GM19397 (cell line): ENCODE data around the gene TUBB3.

Experiments
- ATAC-seq: cut with Tn5 transposase; IDR thresholded peaks from one replicate; pipeline ENCODE4 v1.9.1; 2021; ENCODE audit warnings: mild to moderate bottlenecking, moderate library complexity; ENCODE audit not compliant: unreplicated experiment

The TUBB3 gene

DNA sequence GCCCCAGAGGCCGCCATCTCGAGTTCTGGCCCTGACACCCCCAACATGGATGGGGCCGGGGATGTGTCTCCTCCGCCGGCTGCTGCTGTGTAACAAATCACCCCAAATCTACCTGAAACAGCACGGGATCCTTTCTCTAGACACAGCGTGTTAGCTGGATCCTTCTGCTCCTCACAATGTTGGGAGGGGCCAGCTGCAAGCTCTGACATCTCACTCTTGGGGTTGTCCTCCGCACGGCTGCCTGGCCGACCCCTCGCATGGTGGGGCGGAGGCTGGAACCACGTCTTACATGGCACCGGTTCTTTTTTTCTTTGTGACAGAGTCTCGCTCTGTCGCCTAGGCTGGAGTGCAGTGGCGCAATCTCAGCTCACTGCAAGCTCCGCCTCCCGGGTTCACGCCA is 13.8 kb downstream of the TUBB3 start:
- no peak for ATAC-seq

DNA sequence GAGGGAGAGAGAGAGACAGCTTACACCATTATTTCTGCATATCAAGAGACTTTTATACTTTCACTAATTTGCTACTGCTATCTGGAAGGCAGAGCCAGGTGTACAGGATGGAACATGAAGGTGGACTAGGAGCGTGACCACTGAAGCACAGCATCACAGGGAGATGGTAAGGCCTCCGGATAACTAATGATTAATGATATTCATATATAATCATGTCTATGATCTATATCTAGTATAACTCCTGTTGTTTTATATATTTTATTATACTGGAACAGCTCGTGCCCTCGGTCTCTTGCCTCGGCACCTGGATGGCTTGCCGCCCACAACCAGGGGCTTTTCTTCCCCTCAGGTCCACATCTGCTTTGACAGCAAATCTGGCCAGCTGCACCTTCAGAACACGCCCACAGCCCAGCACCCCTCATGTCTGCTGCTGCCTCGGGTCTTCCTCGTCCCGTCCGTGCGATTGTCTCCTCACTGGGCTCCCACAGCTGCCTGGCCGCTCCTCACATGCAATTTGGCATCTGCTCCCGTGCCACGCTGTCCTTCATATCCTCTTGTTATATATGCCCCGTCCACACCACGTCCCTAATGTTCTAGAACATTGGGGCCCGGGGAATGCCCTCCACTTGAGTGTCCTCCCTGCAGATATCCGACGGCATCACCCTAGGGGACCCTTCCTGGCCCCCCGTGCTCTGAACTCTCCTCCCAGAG is 15.2 kb downstream of the TUBB3 start:
- no peak for ATAC-seq

DNA sequence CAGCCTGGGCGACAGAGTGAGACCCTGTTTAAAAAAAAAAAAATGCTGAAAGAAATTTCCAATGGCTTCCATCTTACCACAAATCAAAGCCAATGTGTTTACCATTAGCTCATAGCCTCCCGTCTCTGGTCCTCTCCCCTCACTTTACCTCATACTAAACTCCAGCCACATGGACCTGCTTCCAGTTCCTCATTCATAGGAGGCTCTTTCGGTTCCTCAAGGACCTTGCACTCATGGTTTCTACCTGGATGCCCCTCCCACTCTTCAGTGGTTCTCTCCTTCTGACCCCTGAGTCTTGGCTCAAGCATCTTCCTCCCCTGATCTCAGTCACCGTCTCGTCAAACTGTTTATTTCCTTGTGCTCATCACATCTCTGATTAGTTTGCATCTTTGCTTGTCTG is 21.6 kb downstream of the TUBB3 start:
- no peak for ATAC-seq

DNA sequence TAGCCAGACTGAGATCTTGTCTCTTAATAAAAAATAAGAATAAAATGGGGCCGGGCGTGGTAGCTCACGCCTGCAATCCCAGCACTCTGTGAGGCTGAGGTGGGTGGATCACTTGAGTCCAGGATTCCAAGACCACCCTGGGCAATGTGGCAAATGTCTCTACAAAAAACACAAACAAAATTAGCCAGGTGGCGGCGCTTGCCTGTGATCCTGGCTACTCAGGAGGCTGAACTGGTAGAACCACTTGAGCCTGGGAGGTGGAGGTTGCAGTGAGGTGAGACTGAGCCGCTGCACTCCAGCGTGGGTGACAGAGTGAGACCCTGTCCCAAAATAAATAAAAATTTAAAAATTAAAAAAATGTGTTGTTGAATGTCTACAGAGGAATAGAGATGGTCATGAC is 22.5 kb downstream of the TUBB3 start:
- no peak for ATAC-seq

DNA sequence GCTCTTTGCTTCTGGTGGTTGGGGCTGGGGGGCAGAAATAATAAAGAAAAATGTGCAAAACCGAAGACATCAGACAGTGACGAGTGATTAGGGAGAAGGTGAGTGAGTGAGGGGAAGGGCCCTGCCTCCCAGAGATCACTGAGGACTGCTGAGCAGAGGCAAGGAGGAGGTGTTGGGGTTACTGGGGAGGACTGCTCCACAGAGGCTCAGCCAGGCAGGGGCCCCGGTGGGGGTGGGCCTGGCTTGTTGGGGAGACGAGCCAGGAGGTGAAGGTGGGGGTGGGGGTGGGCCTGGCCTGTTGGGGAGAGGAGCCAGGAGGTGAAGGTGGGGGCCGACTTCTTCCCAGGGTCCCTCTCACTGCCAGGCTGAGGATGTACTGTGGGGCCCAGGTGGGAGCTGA is 23.4 kb downstream of the TUBB3 start:
- no peak for ATAC-seq

DNA sequence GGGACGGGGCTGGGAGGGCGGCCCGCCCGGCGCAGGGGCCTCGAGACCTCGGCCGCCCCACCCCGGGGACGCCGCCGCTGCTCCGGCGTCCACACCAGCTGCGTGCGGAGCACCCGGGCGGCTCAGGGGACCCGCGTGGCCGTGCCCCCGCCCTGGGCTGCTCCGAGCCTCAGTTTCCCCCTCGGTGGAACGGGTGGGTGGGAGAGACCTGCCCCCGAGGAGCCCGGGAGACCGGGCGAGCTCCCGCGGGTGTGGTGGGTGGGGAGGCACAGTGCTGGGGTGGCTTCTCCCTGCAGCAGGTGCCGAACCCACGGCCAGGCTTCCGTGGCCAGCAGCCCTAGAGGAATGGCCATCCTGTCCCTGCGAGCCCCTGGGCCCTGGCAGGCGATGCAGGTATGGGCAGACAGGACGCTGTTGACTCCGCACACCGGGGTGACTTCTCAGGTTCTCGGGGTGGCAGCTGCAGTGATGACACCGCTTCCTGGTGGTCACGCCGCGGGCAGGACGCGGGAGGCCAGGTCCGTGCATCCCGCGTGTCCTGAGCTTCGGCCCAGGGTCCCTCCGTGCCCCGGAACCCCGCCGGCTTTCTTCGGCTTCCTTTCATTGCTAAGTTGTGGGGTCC is 26.1 kb downstream of the TUBB3 start:
- ATAC-seq = no peak

DNA sequence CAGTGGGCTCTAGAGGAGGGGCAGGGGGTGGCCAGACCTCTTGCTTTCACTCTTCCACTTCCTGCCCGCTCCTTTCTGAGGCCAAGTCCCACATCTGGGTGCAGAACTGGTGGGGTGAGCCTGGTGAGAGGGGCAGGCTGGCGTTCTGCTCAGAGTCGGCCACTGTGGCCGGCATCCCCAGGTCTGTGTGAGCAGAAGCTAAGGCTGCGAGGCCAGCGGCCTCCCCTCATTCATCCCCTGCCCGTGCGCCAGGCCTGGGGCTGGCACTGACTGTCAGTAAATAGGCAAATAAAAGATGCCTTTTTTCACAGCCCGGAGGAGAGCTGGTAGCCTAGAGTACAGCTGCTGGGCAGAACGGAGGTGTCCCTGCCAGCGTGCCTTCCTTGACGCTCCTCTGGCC is 26.6 kb downstream of the TUBB3 start:
- ATAC-seq = no peak

DNA sequence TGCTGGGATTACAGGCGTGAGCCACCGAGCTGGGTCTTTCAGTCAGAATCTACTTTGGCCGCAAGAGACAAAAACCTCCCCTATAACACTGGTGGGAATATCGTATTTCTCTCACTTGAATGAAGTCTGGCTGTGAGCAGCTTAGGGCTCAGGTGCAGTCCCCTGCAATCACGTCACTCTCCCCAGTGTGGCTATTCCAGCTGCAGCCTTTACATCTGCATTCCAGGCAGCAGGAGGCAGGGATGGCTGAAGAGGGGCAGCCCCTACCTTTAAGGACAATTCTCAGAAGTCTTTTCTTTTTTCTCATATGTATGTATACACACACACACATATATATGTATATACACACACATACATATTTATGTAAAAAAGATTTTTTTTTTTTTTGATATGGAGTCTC is 28.4 kb downstream of the TUBB3 start:
- ATAC-seq = no peak

DNA sequence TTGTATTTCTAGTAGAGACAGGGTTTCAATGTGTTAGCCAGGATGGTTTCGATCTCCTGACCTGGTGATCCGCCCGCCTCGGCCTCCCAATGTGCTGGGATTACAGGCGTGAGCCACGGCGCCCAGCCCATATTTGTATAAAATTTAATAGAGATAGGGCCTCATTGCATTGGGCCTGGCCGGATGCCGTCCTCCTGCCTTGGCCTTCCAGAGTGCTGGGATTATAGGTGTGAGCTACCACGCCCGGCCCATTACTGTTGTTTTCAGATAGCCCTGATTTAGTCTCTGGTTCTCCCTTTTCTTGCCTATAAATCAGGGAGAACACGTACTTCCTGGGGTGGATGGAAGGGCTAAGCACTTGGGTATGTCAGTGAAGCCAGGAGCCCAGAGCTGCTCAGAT is 28.9 kb downstream of the TUBB3 start:
- no peak for ATAC-seq

DNA sequence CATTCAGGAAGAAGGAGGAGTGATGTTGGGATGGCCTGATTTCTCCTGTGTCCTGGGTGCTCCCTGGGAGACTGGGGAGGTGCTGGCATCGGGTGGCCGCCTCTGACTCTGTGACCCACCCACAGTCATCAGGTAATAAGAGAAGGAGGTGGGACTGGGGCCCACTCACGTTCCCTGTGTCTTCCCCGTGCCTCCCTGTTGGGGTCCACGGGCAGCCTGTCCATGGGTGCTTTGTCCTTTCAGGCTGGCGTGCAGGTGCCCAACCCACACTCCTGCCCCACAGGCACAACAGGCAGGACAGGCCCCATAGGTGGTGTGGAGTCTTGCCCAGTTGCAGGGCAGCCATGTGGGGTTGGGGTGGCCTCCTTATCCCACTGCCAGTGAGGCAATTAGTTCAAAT is 29.4 kb downstream of the TUBB3 start:
- ATAC-seq = no peak

DNA sequence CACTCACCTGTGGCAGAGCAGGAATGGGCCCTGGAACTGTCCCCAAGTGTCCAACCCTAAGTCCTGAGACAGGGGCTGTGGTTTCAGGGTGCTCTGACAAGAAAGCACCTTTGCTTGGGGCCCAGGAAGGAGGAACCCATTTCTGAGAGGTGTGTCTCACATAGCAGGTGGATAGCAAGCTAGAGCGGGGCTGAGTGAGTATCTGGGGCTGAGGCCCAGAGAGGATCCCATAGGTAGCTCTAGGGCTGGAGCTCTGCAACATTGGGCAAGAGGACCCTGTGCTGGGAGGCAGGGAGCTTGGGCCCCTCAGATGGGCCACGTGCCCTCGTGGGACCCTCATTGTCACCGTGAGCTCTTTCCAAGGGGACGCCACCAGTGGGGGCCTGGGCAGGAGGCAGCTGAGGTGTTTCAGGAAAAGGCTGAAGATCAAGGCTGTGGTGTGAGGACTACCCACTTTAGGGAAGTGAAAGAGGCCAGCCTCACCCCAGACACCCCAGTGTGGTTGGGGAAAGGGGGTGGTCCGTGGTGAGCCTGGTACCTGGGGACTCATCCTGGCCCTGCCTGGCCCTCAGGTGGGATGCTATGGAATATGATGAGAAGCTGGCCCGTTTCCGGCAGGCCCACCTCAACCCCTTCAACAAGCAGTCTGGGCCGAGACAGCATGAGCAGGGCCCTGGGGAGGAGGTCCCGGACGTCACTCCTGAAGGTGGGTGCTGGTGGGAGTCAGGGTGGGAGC is 30.7 kb downstream of the TUBB3 start:
- no peak for ATAC-seq

DNA sequence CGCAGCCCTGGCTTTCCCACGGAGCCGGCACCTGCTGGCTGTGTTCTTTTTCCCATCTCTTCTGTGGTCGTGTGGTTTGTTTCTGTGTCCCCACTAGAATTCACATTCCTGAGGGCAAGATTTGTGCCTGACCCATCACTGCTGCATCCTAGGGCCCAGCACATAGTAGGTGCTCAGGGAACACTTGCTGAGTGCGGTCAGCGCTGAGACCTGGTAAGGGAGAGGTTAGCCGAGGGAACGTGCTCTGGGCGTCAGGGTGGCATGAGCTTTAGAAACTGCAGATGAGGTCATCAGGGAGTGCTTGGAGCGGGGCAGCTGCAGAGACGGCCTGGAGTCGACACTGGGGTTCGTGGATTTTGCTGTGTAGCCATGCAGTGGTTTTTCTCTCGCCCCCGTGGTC is 31.3 kb downstream of the TUBB3 start:
- ATAC-seq = no peak

DNA sequence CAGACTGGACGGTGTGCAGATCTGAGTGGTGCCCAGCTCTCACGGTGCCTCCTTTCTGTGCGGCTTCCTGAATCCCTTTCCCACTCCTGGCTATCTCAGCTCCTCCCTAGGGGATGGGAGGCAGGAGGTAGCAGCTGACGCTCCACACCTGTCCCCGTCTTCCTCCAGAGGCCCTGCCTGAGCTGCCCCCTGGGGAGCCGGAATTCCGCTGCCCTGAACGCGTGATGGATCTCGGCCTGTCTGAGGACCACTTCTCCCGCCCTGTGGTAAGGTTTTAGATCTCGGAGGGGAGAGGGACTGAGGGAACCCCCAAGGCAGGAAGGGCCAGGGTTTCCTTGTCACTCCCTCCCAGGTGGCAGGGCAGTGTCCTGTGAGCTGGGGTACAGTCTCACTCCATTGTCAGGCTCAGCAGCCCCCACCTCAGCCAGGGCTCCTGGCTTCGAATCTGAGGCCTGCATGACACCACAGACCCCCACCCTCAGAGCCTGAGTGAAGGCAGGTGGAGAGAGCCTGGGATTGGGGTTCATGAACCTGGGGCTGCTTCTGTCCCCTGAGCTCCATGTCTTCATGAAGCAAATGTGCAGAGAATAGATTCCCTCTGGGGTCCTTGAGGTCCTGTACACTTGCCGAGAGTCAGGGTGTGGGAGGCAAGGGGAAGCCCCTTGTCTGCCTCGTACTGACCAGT is 32.0 kb downstream of the TUBB3 start:
- ATAC-seq = no peak

DNA sequence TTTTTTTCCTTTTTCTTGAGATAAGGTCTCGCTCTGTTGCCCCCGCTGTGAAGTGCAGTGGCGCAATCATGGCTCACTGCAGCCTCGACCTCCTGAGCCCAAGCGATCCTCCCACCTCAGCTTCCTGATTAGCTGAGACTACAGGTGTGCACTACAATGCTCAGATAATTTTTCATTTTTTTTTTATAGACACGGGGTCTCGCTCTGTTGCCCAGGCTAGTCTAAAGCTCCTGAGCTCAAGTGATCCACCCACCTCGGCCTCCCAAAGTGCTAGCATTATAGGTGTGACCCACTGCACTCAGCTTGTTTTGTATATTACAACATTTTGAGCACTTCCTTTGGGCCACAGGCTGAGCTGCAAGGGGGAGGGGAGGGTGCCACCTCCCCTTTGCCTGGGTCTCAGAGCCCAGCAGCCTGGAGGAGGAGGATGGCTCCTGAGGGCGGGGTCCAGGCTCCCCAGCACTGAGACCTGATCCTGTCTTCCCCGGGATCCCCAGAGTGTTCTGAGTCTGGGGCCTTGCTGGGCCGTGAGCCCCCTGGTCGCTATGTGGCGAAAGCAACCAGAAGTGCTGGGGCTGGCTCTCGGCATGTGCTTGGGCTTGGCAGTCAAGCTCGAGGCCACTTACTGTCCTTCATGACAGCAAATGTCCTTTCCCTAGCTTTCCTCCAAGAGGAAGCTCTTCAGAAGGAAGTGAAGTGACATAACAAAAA is 33.5 kb downstream of the TUBB3 start:
- ATAC-seq = no peak

DNA sequence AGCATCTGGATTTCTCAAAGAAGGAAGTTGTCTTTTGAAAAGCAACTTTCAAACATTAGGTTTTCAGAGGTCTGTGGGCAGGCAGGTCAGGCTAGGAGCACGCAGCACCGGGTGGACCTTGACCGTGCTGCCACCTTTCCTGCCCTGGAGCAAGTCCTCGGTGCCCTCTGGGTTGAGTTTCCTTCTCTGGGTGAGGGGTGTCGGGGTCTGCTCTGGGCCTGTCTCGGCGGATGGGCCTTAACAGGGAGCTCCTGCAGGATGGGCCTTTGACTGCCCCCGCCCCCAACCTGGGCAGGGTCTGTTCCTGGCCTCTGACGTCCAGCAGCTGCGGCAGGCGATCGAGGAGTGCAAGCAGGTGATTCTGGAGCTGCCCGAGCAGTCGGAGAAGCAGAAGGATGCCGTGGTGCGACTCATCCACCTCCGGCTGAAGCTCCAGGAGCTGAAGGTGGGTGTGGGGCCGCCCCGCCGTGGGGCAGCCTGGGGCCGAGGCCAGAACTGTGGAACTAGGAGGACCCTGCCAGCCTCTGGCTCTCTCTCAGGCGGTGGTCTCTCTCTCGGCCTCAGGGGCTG is 34.2 kb downstream of the TUBB3 start:
- ATAC-seq = no peak

DNA sequence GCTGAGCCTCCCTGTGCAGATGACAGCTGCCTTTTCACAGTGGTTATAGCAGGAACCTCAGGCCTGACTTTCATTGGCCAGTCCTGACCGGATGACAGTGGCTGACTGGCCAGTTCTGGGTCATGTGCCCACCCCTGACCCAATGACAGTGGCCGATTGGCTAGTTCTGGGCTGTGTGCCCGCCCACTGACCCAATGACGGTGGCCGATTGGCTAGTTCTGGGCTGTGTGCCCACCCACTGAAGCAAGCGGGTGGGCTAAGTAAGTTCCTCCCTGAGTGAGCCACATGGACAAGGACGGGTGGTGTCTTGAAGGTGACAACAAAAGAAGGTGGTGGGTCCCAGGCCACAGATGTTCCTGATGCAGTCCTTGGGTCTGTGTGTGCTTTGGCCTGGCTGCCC is 34.9 kb downstream of the TUBB3 start:
- no peak for ATAC-seq

DNA sequence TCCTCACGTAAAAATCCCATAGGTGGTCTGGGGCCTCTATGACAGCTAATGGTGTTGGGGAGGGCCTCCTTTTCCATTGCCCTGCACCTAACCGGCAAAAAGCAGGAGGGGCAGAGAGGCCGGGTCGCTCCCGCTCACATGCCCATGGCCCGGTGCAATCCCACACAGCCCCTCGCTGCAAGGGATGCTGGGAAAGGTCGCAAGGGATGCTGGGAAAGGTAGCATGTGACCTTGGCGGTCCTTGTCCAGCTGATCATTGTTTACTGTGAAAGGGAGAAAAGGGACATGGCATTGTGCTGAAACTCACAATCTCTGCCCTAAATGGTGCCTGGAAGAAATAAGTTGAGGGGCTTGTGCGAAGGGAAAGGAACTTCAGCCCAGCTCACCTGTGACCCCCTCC is 35.5 kb downstream of the TUBB3 start:
- no peak for ATAC-seq

DNA sequence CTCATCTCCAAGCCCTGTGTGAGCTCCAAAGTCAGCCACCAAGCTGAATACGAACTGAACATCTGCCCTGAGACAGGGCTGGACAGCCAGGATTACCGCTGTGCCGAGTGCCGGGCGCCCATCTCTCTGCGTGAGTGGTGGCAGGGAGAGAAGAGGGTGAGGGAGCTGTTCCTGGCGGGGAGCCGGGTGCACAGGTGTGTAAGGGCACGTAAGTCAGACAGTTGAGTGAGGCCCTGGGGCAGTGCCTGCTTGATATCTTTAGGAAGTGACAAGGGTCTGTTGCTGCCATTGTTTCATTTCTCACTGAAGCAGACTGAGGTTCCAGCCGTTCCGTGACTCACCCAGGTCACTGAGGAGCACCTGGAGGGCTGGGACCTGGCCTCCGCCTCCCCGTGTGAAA is 37.8 kb downstream of the TUBB3 start:
- no peak for ATAC-seq

DNA sequence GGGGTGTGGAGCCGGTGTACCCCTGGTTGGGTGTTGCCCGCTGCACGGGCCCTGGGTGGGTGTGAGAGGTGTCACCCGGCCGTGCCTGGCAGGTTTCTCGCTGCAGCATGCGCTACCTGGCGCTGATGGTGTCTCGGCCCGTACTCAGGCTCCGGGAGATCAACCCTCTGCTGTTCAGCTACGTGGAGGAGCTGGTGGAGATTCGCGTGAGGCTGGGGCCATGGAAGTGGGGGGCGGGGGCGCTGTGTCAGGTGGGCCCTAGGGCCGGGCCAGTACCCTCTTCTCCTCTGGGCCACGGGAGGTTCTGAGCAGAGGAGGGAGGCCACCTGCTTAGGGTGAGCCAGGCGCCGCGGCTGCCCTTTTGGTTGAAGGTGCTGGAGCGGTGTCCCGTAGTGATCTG is 38.8 kb downstream of the TUBB3 start:
- no peak for ATAC-seq

DNA sequence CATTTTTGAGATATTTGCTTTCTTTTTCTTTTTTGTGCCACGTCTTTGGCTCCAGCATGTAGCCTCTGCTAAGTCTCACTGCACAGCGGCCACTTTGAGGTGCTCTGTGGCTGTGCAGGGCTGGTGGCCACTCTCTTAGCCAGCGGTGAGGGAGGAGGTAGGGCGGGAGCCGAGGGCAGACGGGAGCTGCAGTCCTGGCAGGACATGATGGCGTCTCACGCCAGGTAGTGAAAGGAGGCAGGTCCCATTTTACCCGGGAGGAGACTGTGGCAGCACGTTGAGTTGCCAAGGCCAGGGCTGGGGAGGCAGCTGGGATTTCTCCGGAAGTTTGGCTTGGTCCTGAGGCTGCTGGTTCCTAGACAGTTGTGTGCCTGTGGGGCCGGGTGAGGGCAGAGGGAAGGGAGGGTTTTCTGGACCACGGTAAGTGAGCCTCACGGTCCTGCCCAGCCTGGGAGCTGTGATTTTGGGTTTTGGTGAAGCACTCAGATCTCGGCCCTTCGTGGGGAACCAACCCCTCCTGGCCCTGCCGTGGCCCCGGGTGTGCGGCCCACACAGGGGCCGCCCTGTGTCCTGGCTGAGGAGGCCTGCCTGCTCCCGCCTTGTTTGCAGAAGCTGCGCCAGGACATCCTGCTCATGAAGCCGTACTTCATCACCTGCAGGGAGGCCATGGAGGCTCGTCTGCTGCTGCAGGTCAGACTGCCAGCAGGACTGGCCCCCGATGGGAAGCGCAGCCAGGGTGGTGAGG is 39.8 kb downstream of the TUBB3 start:
- no peak for ATAC-seq
